Fibroblast of mammary gland (primary cell): ENCODE data around the gene MAG.

Source experiments
- DNase-seq: peaks from one replicate; pipeline ENCODE4 v3.0.0-alpha.2; 2010; ENCODE audit warnings: low read depth
- H3K4me3 ChIP-seq: 2 replicates; pipeline ENCODE4 v1.5.1; 2011; ENCODE audit warnings: low read depth, mild to moderate bottlenecking, low read length, moderate library complexity; ENCODE audit not compliant: control insufficient read depth
- CTCF ChIP-seq: conservative IDR thresholded peaks from 2 replicates; pipeline ENCODE4 v1.5.1; 2011; ENCODE audit warnings: low read depth, low read length, inconsistent platforms; ENCODE audit not compliant: control insufficient read depth, insufficient read depth

MAG gene

GRCh38 chr19:35291916-35292315 lies at the start of gene MAG:
MAG (plus strand) TSS chr19:35292161; CDS start chr19:35295409, 3,248 bp downstream.
- DNase-seq = no peak
- TF ChIP-seq CTCF = no peak

GRCh38 chr19:35246466-35247092 lies 45.4 kb upstream of the MAG start:
- no peak for TF ChIP-seq CTCF
- no peak overlapping the region for H3K4me3 ChIP-seq
- DNase-seq = no peak

More at GRCh38 chr19:35291916-35292315, at the start of gene MAG:
- no peak within 1 kb of the TSS for H3K4me3 ChIP-seq

GRCh38 chr19:35247526-35248309 lies 44.2 kb upstream of the MAG start:
- no peak for TF ChIP-seq CTCF
- H3K4me3 ChIP-seq = no peak overlapping the region
- DNase-seq = no peak

GRCh38 chr19:35248310-35249145 lies 43.4 kb upstream of the MAG start, which contains the start of gene LSR:
LSR (plus strand) TSS chr19:35249002; CDS start chr19:35249023, 21 bp downstream.
- no peak within 1 kb of the TSS for H3K4me3 ChIP-seq
- DNase-seq = no peak
- no peak for TF ChIP-seq CTCF

- TF ChIP-seq CTCF = no peak
- no peak for DNase-seq
Measured at GRCh38 chr19:35249146-35249847, 42.7 kb upstream of the MAG start.

More at GRCh38 chr19:35249146-35249847, 42.7 kb upstream of the MAG start:
- no peak overlapping the region for H3K4me3 ChIP-seq
